ENCODE results near the gene SAFB. TPM values are rescaled to one million over a fixed set of nuclear protein-coding genes. Genes with fewer than 3 reads are reported as not detected.

The SAFB gene
- total RNA-seq, 4 donors from 2014 or later, result 46.3 to 181 (median 63.7) TPM

DNA sequence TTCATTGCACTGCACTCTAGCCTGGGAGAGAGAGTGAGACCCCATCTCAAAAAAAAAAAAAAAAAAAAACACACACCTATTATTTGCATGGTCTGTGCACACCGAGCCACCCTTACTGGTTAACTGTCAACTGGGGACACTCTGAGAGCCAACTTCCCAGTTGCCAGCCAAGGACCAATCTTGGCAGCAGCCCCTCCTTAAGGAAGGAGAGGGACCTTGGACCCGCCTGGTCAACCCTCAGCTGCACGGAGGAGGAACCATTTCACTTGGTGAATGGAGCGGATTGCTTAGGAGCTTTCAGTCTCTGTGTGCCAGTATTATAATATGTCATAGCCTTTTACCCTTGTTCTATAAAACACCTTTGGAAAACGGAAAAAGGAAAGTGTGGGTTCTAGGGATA is 32.5 kb downstream of the SAFB start:
- H3K9me3 ChIP-seq, result no peaks in the 10 kb centered on the region

DNA sequence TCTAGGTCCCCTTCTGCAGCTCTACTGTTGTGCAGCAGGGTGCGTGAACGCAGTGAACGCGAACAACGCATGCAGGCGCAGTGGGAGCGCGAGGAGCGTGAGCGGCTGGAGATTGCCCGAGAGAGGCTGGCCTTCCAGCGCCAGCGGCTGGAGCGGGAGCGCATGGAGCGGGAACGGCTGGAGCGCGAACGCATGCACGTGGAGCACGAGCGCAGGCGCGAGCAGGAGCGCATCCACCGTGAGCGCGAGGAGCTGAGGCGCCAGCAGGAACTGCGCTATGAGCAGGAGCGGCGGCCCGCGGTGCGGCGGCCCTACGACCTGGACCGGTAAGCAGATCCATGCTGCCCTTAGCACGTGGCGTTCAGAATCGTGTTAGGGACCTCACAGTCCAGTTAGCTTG is 38.6 kb downstream of the SAFB start:
- DNase-seq (ENCODE audit: low spot score in 2 of 2), result no peak
- Histone ChIP-seq H3K4me1 (no peaks in the 10 kb centered on the region), H3K4me3 (no peak overlapping the region), H3K9me3 (no peaks in the 10 kb centered on the region), H3K36me3 (peaks cover 97% of the 10 kb centered on the region), H3K27ac (no peak overlapping the region), H3K27me3 (no peaks in the 10 kb centered on the region)
- TF ChIP-seq EP300 (IDR thresholded peaks at IDR 0.05) (no peak), POLR2AphosphoS5 (IDR thresholded peaks at IDR 0.05) (no peak), POLR2A (IDR thresholded peaks at IDR 0.05) (no peak)
- TF ChIP-seq, protein P1, sequence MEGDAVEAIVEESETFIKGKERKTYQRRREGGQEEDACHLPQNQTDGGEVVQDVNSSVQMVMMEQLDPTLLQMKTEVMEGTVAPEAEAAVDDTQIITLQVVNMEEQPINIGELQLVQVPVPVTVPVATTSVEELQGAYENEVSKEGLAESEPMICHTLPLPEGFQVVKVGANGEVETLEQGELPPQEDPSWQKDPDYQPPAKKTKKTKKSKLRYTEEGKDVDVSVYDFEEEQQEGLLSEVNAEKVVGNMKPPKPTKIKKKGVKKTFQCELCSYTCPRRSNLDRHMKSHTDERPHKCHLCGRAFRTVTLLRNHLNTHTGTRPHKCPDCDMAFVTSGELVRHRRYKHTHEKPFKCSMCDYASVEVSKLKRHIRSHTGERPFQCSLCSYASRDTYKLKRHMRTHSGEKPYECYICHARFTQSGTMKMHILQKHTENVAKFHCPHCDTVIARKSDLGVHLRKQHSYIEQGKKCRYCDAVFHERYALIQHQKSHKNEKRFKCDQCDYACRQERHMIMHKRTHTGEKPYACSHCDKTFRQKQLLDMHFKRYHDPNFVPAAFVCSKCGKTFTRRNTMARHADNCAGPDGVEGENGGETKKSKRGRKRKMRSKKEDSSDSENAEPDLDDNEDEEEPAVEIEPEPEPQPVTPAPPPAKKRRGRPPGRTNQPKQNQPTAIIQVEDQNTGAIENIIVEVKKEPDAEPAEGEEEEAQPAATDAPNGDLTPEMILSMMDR (IDR thresholded peaks at IDR 0.05), result no peak
- 97% methylated on average over 41 of the region's 42 CpGs for WGBS

More for the DNA sequence above, 32.5 kb downstream of the SAFB start:
- Histone ChIP-seq H3K27me3 (no peaks in the 10 kb centered on the region), H3K4me1 (no peaks in the 10 kb centered on the region), H3K36me3 (peaks cover 100% of the 10 kb centered on the region), H3K4me3 (no peak overlapping the region), H3K27ac (no peak overlapping the region)
- WGBS, result 80% methylated on average over 5 of the region's 5 CpGs
- peak in 1 of 2 donors; percentile 22 for DNase-seq (ENCODE audit: low spot score in 2 of 2)
- TF ChIP-seq, protein P1 (IDR thresholded peaks at IDR 0.05), result no peak
- TF ChIP-seq POLR2A (IDR thresholded peaks at IDR 0.05), result no peak
- no peak for TF ChIP-seq POLR2AphosphoS5 (IDR thresholded peaks at IDR 0.05)
- TF ChIP-seq EP300 (IDR thresholded peaks at IDR 0.05), result no peak

DNA sequence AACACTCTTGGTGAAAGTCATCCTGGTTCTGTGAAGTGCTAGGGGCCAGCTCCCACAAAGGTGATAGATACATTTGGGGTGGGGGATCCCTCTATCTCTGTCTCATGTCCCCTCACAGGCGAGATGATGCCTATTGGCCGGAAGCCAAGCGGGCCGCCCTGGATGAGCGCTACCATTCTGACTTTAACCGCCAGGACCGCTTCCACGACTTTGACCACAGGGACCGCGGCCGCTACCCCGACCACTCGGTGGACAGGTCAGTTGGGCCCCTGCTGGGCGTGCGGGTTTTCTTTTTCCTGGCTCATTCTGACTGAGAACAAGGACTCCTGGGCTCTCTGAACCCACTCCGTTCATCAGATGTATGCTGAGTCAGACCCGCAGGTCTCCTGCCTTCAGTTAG is 41.0 kb downstream of the SAFB start:
- H3K36me3 ChIP-seq, result peaks cover 96% of the 10 kb centered on the region
- H3K27me3 ChIP-seq, result no peaks in the 10 kb centered on the region
- no peak overlapping the region for H3K4me3 ChIP-seq
- peak in 1 of 2 donors; percentile 56 for DNase-seq (ENCODE audit: low spot score in 2 of 2)
- no peaks in the 10 kb centered on the region for H3K4me1 ChIP-seq
- WGBS, result 96% methylated on average over 17 of the region's 17 CpGs
- H3K27ac ChIP-seq, result no peak overlapping the region
- H3K9me3 ChIP-seq, result no peaks in the 10 kb centered on the region
- TF ChIP-seq EP300 (IDR thresholded peaks at IDR 0.05), result no peak
- TF ChIP-seq, protein P1 (IDR thresholded peaks at IDR 0.05), result no peak
- no peak for TF ChIP-seq POLR2AphosphoS5 (IDR thresholded peaks at IDR 0.05)
- no peak for TF ChIP-seq POLR2A (IDR thresholded peaks at IDR 0.05)

DNA sequence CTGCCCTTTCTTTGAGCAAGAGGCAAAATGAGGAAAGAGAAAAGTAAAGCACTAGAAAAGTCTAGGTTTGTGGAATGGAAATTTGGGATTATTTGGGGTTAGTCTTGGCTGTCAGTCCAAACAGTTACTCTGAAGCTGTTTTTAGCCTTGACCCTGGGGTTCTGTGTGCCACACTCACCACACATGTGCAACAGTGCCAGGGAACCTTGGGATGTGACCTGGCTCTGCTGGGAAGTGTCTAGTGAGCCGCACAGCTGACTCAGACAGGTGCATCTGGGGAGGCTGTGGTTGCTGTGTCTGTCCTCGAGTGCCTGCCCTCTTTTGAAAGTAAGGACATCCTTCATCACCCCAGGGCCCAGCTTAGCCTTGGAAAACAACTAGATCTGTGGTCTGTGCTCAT is 41.6 kb downstream of the SAFB start:
- no peak overlapping the region for H3K4me3 ChIP-seq
- no peaks in the 10 kb centered on the region for H3K4me1 ChIP-seq
- no peaks in the 10 kb centered on the region for H3K27me3 ChIP-seq
- WGBS, result 89% methylated on average over 2 of the region's 2 CpGs
- H3K27ac ChIP-seq, result no peak overlapping the region
- H3K36me3 ChIP-seq, result peaks cover 96% of the 10 kb centered on the region
- TF ChIP-seq POLR2A (IDR thresholded peaks at IDR 0.05) (no peak), EP300 (IDR thresholded peaks at IDR 0.05) (no peak), POLR2AphosphoS5 (IDR thresholded peaks at IDR 0.05) (no peak)
- TF ChIP-seq, protein P1 (IDR thresholded peaks at IDR 0.05), result no peak
- no peak for DNase-seq (ENCODE audit: low spot score in 2 of 2)
- H3K9me3 ChIP-seq, result no peaks in the 10 kb centered on the region

DNA sequence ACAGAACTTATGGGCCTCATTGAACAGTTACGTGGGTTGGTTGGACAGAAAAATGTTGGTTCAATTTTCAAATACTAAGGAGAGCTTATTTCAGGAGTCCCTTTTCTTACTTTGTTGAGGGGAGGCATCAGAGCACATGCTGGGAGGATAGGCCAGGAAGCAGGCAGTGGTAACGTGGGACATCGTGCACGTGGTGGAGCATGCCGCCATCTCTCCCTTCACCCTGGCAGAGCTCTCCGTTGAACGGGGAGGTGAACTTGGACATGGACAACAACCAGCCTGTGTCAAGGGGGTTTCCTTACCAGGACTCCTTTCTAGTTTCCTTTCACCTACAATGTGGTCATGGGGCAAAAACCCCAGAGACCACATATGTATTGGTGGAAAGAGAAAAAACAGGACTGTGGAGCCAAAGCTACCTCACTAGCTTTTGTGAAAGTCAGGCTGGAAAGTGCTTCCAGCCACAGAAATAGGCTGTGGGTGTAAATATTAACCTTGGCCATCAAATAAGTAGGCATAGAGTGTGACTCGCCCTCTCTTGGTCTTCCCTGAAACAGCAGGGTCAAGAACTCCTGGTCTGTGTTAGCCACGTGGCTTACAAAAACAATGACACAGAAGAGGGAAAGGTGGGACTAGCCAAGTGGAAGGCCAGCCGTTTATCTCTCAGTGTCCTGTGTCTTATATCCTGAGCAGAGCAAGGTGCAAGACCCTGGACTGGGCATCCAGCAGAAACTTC is 43.1 kb downstream of the SAFB start:
- Histone ChIP-seq H3K9me3 (no peaks in the 10 kb centered on the region), H3K36me3 (peaks cover 93% of the 10 kb centered on the region), H3K27ac (no peak overlapping the region), H3K4me3 (no peak overlapping the region), H3K4me1 (no peaks in the 10 kb centered on the region), H3K27me3 (no peaks in the 10 kb centered on the region)
- 80% methylated on average over 10 of the region's 10 CpGs for WGBS
- DNase-seq (ENCODE audit: low spot score in 2 of 2), result no peak
- no peak for TF ChIP-seq POLR2AphosphoS5 (IDR thresholded peaks at IDR 0.05)
- no peak for TF ChIP-seq POLR2A (IDR thresholded peaks at IDR 0.05)
- TF ChIP-seq, protein P1 (IDR thresholded peaks at IDR 0.05), result no peak
- TF ChIP-seq EP300 (IDR thresholded peaks at IDR 0.05), result no peak
